GM23338 (cell line): ENCODE results near the gene ZNF365. TPM values are rescaled to one million over a fixed set of nuclear protein-coding genes. Genes with fewer than 3 reads are reported as not detected.
"Not testable (repeated sequence)": the region's sequence is repeated elsewhere in the genome, so short reads cannot be mapped to it uniquely, and the experiment has no call there.

Experiments used
- ATAC-seq: fragments of 200-7000 bp; cut with Tn5 transposase; 3 replicates; pipeline ENCODE4 v1.9.1; 2020
- DNase-seq: peaks from one replicate; pipeline ENCODE4 v3.0.0-alpha.2; 2015; ENCODE audit warnings: low spot score
- H2AFZ ChIP-seq: fragments of 200-600 bp; sonication (generic); 2 replicates; pipeline ENCODE4 v1.8.0; 2016; ENCODE audit warnings: antibody characterized with exemption, mild to moderate bottlenecking, moderate library complexity
- H3F3A ChIP-seq: fragments of 200-600 bp; sonication (generic); replicated peaks from 2 replicates; pipeline ENCODE4 v1.8.0; 2017; ENCODE audit warnings: antibody characterized with exemption, mixed run types, low read depth
- H3K27ac ChIP-seq: fragments of 200-600 bp; sonication (generic); 2 replicates; pipeline ENCODE4 v1.6.1; 2016; ENCODE audit warnings: low read depth
- H3K27me3 ChIP-seq: fragments of 200-600 bp; sonication (generic); 2 replicates; pipeline ENCODE4 v1.8.0; 2016; ENCODE audit warnings: mild to moderate bottlenecking, mixed run types, moderate library complexity; ENCODE audit not compliant: insufficient read depth
- H3K36me3 ChIP-seq: fragments of 200-600 bp; sonication (generic); 2 replicates; pipeline ENCODE4 v1.8.0; 2016; ENCODE audit warnings: mild to moderate bottlenecking; ENCODE audit not compliant: insufficient read depth
- H3K4me1 ChIP-seq: fragments of 200-600 bp; sonication (generic); 2 replicates; pipeline ENCODE4 v1.8.0; 2016; ENCODE audit warnings: mild to moderate bottlenecking, moderate library complexity; ENCODE audit not compliant: insufficient read depth
- H3K4me2 ChIP-seq: fragments of 200-600 bp; sonication (generic); 2 replicates; pipeline ENCODE4 v1.7.1; 2017; ENCODE audit warnings: mixed run types
- H3K4me3 ChIP-seq: fragments of 200-600 bp; sonication (generic); 2 replicates; pipeline ENCODE4 v1.6.1; 2016; ENCODE audit warnings: mixed run types
- H3K79me2 ChIP-seq: fragments of 200-600 bp; sonication (generic); replicated peaks from 2 replicates; pipeline ENCODE4 v1.8.0; 2017; ENCODE audit warnings: mild to moderate bottlenecking; ENCODE audit not compliant: insufficient read depth
- H3K9me2 ChIP-seq: fragments of 200-600 bp; sonication (generic); 2 replicates; pipeline ENCODE4 v1.8.0; 2017; ENCODE audit not compliant: insufficient read depth
- H4K20me1 ChIP-seq: fragments of 200-600 bp; sonication (generic); replicated peaks from 2 replicates; pipeline ENCODE4 v1.8.0; 2017; ENCODE audit warnings: mild to moderate bottlenecking; ENCODE audit not compliant: insufficient read depth
- H3K27ac Mint-ChIP-seq: 2 replicates; pipeline ENCODE4 v1.8.0; 2020; ENCODE audit warnings: inconsistent platforms, mild to moderate bottlenecking, moderate library complexity, mixed read lengths
- H3K27me3 Mint-ChIP-seq: 3 replicates; pipeline ENCODE4 v1.8.0; 2022; ENCODE audit warnings: low read depth, mild to moderate bottlenecking, moderate library complexity, mixed read lengths, inconsistent platforms; ENCODE audit not compliant: insufficient read depth, poor library complexity
- H3K36me3 Mint-ChIP-seq: 3 replicates; pipeline ENCODE4 v1.8.0; 2021; ENCODE audit warnings: low read depth, mild to moderate bottlenecking, inconsistent platforms, moderate library complexity, mixed read lengths
- H3K4me1 Mint-ChIP-seq: 3 replicates; pipeline ENCODE4 v1.8.0; 2020; ENCODE audit warnings: mild to moderate bottlenecking, inconsistent platforms, mixed read lengths
- H3K4me3 Mint-ChIP-seq: 3 replicates; pipeline ENCODE4 v1.8.0; 2021; ENCODE audit warnings: moderate library complexity, mild to moderate bottlenecking, inconsistent platforms, mixed read lengths
- H3K9me3 Mint-ChIP-seq: 3 replicates; pipeline ENCODE4 v1.8.0; 2020; ENCODE audit warnings: moderate library complexity, mild to moderate bottlenecking, inconsistent platforms, mixed read lengths
- CREB1 ChIP-seq: fragments of 250-450 bp; sonication (Bioruptor Pico); IDR thresholded peaks from 2 replicates; pipeline ENCODE4 v1.5.0; 2020; ENCODE audit warnings: low read depth, mild to moderate bottlenecking, moderate library complexity
- EZH2phosphoT487 ChIP-seq: fragments of 200-600 bp; sonication (generic); IDR thresholded peaks from one replicate; pipeline ENCODE4 v1.8.1; 2018; ENCODE audit warnings: antibody characterized with exemption; ENCODE audit not compliant: unreplicated experiment
- JUNB ChIP-seq: IDR thresholded peaks from one replicate; pipeline ENCODE4 v1.6.1; 2016; ENCODE audit warnings: antibody characterized with exemption; ENCODE audit not compliant: unreplicated experiment
- NANOG ChIP-seq: IDR thresholded peaks from 2 replicates; pipeline ENCODE4 v1.6.1; 2016; ENCODE audit warnings: antibody characterized with exemption, borderline replicate concordance
- POLR2AphosphoS5 ChIP-seq: IDR thresholded peaks from 2 replicates; pipeline ENCODE4 v1.6.1; 2016; ENCODE audit warnings: antibody characterized with exemption, low read depth
- STAT1 ChIP-seq: IDR thresholded peaks from one replicate; pipeline ENCODE4 v1.6.1; 2016; ENCODE audit warnings: antibody characterized with exemption; ENCODE audit not compliant: unreplicated experiment
- ZNF114 ChIP-seq: fragments of 250-450 bp; sonication (Bioruptor Pico); IDR thresholded peaks from 2 replicates; pipeline ENCODE4 v1.5.0; 2020; ENCODE audit warnings: mild to moderate bottlenecking, moderate library complexity
- polyA plus RNA-seq: library from polyadenylated mRNA; unstranded; fragments of >200 nt; fragmentation: Nextera tagmentation; extraction: Ambion mirVana; gene quantifications from 2 replicates; pipeline ENCODE4 v1.2.1, GENCODE V29; 2016
- total RNA-seq: library from RNA; depleted of rRNA; stranded (reverse); fragments of >200 nt; shearing (Covaris generic); gene quantifications from 2 replicates; pipeline ENCODE4 v1.2.3, GENCODE V29; 2014
- TF ChIP-seq, protein P1 (sequence below), 2 experiments: fragments of 200-600 bp in 1 of 2; sonication (generic) in 1 of 2; conservative IDR thresholded peaks; 2 replicates each; pipeline versions ENCODE4 v1.5.1 to v1.6.1; 2016 to 2017; ENCODE audit warnings: antibody characterized with exemption in 2 of 2, low read depth in 2 of 2, mild to moderate bottlenecking in 2 of 2, moderate library complexity in 1 of 2
- TF ChIP-seq, protein P2 (sequence below): IDR thresholded peaks from one replicate; pipeline ENCODE4 v1.6.1; 2018; ENCODE audit warnings: antibody characterized with exemption; ENCODE audit not compliant: unreplicated experiment
- TF ChIP-seq, protein P3 (sequence below): fragments of 250-450 bp; sonication (Bioruptor Pico); IDR thresholded peaks from 2 replicates; pipeline ENCODE4 v1.5.0; 2020; ENCODE audit warnings: mild to moderate bottlenecking, moderate library complexity

The ZNF365 gene
- total and polyA plus RNA-seq, 2 experiments from 2014 or later: 0.19 to 0.59 TPM

DNA sequence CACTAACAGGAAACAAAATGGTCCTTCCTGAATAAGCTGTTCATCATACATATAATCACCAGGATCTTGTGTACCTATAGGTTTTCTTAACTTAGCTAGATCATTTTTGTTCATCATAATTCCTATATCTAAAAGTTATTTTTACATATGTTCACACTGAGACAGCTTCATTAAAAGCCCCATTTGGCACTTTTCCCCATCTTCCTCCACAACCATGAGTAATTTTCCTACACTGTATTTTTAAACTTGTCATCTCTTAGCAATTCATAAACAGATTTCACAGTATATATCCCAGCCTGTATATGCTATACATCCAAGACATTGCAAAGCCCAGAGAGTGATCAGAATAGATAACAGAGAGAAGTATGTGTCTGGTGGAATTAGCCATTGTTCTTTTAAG, 28.3 kb downstream of the ZNF365 start:
- no peaks in the 10 kb centered on the region for H3F3A ChIP-seq
- peaks cover 1% of the 10 kb centered on the region for H3K27me3 Mint-ChIP-seq
- H3K36me3 Mint-ChIP-seq: no peaks in the 10 kb centered on the region
- no peak overlapping the region for H3K4me2 ChIP-seq
- H3K9me3 Mint-ChIP-seq: no peaks in the 10 kb centered on the region; the same call in 2 of the 3 replicates
- no peak overlapping the region for H3K4me3 Mint-ChIP-seq
- no peaks in the 10 kb centered on the region for H3K36me3 ChIP-seq
- no peak overlapping the region for H3K4me3 ChIP-seq
- H3K4me1 ChIP-seq: no peaks in the 10 kb centered on the region
- no peaks in the 10 kb centered on the region for H3K79me2 ChIP-seq
- no peaks in the 10 kb centered on the region for H3K9me2 ChIP-seq
- no peak overlapping the region for H3K27ac ChIP-seq
- TF ChIP-seq EZH2phosphoT487 (no peak), JUNB (no peak), STAT1 (no peak), POLR2AphosphoS5 (no peak), ZNF114 (CRISPR knock-in tag) (no peak), CREB1 (CRISPR knock-in tag) (no peak), NANOG (no peak)
- TF ChIP-seq, protein P1, sequence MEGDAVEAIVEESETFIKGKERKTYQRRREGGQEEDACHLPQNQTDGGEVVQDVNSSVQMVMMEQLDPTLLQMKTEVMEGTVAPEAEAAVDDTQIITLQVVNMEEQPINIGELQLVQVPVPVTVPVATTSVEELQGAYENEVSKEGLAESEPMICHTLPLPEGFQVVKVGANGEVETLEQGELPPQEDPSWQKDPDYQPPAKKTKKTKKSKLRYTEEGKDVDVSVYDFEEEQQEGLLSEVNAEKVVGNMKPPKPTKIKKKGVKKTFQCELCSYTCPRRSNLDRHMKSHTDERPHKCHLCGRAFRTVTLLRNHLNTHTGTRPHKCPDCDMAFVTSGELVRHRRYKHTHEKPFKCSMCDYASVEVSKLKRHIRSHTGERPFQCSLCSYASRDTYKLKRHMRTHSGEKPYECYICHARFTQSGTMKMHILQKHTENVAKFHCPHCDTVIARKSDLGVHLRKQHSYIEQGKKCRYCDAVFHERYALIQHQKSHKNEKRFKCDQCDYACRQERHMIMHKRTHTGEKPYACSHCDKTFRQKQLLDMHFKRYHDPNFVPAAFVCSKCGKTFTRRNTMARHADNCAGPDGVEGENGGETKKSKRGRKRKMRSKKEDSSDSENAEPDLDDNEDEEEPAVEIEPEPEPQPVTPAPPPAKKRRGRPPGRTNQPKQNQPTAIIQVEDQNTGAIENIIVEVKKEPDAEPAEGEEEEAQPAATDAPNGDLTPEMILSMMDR (conservative IDR thresholded peaks at IDR 0.05; ENCODE audit: low read depth in 2 of 2): no peak
- TF ChIP-seq, protein P2, sequence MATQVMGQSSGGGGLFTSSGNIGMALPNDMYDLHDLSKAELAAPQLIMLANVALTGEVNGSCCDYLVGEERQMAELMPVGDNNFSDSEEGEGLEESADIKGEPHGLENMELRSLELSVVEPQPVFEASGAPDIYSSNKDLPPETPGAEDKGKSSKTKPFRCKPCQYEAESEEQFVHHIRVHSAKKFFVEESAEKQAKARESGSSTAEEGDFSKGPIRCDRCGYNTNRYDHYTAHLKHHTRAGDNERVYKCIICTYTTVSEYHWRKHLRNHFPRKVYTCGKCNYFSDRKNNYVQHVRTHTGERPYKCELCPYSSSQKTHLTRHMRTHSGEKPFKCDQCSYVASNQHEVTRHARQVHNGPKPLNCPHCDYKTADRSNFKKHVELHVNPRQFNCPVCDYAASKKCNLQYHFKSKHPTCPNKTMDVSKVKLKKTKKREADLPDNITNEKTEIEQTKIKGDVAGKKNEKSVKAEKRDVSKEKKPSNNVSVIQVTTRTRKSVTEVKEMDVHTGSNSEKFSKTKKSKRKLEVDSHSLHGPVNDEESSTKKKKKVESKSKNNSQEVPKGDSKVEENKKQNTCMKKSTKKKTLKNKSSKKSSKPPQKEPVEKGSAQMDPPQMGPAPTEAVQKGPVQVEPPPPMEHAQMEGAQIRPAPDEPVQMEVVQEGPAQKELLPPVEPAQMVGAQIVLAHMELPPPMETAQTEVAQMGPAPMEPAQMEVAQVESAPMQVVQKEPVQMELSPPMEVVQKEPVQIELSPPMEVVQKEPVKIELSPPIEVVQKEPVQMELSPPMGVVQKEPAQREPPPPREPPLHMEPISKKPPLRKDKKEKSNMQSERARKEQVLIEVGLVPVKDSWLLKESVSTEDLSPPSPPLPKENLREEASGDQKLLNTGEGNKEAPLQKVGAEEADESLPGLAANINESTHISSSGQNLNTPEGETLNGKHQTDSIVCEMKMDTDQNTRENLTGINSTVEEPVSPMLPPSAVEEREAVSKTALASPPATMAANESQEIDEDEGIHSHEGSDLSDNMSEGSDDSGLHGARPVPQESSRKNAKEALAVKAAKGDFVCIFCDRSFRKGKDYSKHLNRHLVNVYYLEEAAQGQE: no peak
- TF ChIP-seq, protein P3, sequence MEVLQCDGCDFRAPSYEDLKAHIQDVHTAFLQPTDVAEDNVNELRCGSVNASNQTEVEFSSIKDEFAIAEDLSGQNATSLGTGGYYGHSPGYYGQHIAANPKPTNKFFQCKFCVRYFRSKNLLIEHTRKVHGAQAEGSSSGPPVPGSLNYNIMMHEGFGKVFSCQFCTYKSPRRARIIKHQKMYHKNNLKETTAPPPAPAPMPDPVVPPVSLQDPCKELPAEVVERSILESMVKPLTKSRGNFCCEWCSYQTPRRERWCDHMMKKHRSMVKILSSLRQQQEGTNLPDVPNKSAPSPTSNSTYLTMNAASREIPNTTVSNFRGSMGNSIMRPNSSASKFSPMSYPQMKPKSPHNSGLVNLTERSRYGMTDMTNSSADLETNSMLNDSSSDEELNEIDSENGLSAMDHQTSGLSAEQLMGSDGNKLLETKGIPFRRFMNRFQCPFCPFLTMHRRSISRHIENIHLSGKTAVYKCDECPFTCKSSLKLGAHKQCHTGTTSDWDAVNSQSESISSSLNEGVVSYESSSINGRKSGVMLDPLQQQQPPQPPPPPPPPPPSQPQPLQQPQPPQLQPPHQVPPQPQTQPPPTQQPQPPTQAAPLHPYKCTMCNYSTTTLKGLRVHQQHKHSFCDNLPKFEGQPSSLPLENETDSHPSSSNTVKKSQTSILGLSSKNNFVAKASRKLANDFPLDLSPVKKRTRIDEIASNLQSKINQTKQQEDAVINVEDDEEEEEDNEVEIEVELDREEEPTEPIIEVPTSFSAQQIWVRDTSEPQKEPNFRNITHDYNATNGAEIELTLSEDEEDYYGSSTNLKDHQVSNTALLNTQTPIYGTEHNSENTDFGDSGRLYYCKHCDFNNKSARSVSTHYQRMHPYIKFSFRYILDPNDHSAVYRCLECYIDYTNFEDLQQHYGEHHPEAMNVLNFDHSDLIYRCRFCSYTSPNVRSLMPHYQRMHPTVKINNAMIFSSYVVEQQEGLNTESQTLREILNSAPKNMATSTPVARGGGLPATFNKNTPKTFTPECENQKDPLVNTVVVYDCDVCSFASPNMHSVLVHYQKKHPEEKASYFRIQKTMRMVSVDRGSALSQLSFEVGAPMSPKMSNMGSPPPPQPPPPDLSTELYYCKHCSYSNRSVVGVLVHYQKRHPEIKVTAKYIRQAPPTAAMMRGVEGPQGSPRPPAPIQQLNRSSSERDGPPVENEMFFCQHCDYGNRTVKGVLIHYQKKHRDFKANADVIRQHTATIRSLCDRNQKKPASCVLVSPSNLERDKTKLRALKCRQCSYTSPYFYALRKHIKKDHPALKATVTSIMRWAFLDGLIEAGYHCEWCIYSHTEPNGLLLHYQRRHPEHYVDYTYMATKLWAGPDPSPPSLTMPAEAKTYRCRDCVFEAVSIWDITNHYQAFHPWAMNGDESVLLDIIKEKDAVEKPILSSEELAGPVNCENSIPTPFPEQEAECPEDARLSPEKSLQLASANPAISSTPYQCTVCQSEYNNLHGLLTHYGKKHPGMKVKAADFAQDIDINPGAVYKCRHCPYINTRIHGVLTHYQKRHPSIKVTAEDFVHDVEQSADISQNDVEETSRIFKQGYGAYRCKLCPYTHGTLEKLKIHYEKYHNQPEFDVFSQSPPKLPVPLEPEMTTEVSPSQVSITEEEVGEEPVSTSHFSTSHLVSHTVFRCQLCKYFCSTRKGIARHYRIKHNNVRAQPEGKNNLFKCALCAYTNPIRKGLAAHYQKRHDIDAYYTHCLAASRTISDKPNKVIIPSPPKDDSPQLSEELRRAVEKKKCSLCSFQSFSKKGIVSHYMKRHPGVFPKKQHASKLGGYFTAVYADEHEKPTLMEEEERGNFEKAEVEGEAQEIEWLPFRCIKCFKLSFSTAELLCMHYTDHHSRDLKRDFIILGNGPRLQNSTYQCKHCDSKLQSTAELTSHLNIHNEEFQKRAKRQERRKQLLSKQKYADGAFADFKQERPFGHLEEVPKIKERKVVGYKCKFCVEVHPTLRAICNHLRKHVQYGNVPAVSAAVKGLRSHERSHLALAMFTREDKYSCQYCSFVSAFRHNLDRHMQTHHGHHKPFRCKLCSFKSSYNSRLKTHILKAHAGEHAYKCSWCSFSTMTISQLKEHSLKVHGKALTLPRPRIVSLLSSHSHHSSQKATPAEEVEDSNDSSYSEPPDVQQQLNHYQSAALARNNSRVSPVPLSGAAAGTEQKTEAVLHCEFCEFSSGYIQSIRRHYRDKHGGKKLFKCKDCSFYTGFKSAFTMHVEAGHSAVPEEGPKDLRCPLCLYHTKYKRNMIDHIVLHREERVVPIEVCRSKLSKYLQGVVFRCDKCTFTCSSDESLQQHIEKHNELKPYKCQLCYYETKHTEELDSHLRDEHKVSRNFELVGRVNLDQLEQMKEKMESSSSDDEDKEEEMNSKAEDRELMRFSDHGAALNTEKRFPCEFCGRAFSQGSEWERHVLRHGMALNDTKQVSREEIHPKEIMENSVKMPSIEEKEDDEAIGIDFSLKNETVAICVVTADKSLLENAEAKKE (CRISPR knock-in tag): no peak
- H3K27ac Mint-ChIP-seq: no peak overlapping the region
- no peaks in the 10 kb centered on the region for H3K27me3 ChIP-seq
- no peak overlapping the region for H2AFZ ChIP-seq
- no peak for ATAC-seq
- H4K20me1 ChIP-seq: no peaks in the 10 kb centered on the region
- H3K4me1 Mint-ChIP-seq: no peaks in the 10 kb centered on the region
- DNase-seq: no peak

DNA sequence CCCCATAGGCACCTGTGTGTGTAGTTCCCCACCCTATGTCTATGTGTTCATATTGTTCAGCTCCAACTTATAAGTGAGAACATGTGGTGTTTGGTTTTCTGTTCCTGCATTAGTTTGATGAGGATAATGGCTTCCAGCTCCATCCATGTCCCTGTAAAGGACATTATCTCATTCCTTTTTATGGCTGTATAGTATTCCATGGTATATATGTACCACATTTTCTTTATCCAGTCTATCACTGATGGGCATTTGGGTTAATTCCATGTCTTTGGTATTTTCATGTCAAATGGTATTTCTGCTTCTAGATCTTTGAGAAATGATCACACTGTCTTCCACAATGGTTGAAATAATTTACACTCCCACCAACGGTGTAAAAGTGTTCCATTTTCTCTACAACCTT, 36.4 kb downstream of the ZNF365 start:
- H3K36me3 Mint-ChIP-seq, H3K4me1 Mint-ChIP-seq, H4K20me1 ChIP-seq, H3K79me2 ChIP-seq, H3K4me1 ChIP-seq, H3K9me2 ChIP-seq, H3K36me3 ChIP-seq, H3K27me3 Mint-ChIP-seq, H3K27ac ChIP-seq, H2AFZ ChIP-seq, H3F3A ChIP-seq, ATAC-seq, H3K27ac Mint-ChIP-seq, H3K27me3 ChIP-seq, H3K4me3 ChIP-seq, H3K9me3 Mint-ChIP-seq, H3K4me2 ChIP-seq, DNase-seq, H3K4me3 Mint-ChIP-seq: not testable (repeated sequence)
